Caco-2 (cell line): ENCODE measurements around the gene SLC12A7. TPM values are rescaled to one million over a fixed set of nuclear protein-coding genes. Genes with fewer than 3 reads are reported as not detected.

Experiments used
- BruUV-seq: library from RNA; stranded (reverse); fragments of 400-500 nt; replicated peaks from 2 replicates; lab custom pipeline; 2021; lab: Mats Ljungman, UMichigan
- CTCF ChIA-PET: fragments of 300-600 bp; sonication (Branson Sonifier 250); formaldehyde crosslinking; loops from one replicate; lab custom pipeline; 2022; ENCODE audit warnings: antibody characterized with exemption; lab: Charles Lee
- POLR2A ChIA-PET: fragments of 300-600 bp; sonication (Branson Sonifier 250); formaldehyde crosslinking; loops from one replicate; lab custom pipeline; 2022; ENCODE audit warnings: antibody characterized with exemption; lab: Charles Lee
- DNase-seq, 2 experiments: peaks; one replicate each; pipeline versions ENCODE4 v3.0.0 to v3.0.0-alpha.2; 2020 to 2022
- H3K27me3 ChIP-seq: replicated peaks from 2 replicates; pipeline ENCODE4 v1.6.0; 2011; ENCODE audit warnings: low read length; ENCODE audit not compliant: control insufficient read depth, insufficient read depth
- H3K36me3 ChIP-seq: 2 replicates; pipeline ENCODE4 v1.5.1; 2011; ENCODE audit warnings: low read length; ENCODE audit not compliant: control insufficient read depth, insufficient read depth
- H3K4me1 ChIP-seq: fragments of 250-450 bp; sonication (Bioruptor Pico); 2 replicates; pipeline ENCODE4 v1.5.1; 2020; ENCODE audit warnings: mild to moderate bottlenecking
- H3K4me3 ChIP-seq: 2 replicates; pipeline ENCODE4 v1.5.1; 2011; ENCODE audit warnings: low read depth, mild to moderate bottlenecking, control low read depth, low read length
- H3K9me3 ChIP-seq: fragments of 250-450 bp; sonication (Bioruptor Pico); 2 replicates; pipeline ENCODE4 v1.5.1; 2020; ENCODE audit warnings: mild to moderate bottlenecking, moderate library complexity
- H3K27ac Mint-ChIP-seq: one replicate; pipeline ENCODE4 v1.8.0; 2022; ENCODE audit warnings: mixed read lengths; ENCODE audit not compliant: unreplicated experiment
- H3K27me3 Mint-ChIP-seq: one replicate; pipeline ENCODE4 v1.8.0; 2022; ENCODE audit warnings: mixed read lengths; ENCODE audit not compliant: insufficient read depth, unreplicated experiment
- H3K36me3 Mint-ChIP-seq: one replicate; pipeline ENCODE4 v1.8.0; 2022; ENCODE audit warnings: mild to moderate bottlenecking, mixed read lengths; ENCODE audit not compliant: insufficient read depth, unreplicated experiment
- H3K4me1 Mint-ChIP-seq: one replicate; pipeline ENCODE4 v1.8.0; 2022; ENCODE audit warnings: low read depth, mixed read lengths; ENCODE audit not compliant: unreplicated experiment
- H3K4me3 Mint-ChIP-seq: one replicate; pipeline ENCODE4 v1.8.0; 2022; ENCODE audit warnings: mild to moderate bottlenecking, moderate library complexity, mixed read lengths; ENCODE audit not compliant: unreplicated experiment
- H3K9me3 Mint-ChIP-seq: one replicate; pipeline ENCODE4 v1.8.0; 2022; ENCODE audit warnings: mixed read lengths; ENCODE audit not compliant: unreplicated experiment
- CTCF ChIP-seq, 2 experiments: fragments of 200-600 bp in 1 of 2; IDR thresholded peaks; 1 replicate in 1 of 2; 2 replicates in 1 of 2; pipeline versions ENCODE4 v1.5.1 to v1.8.0; 2011 to 2022; ENCODE audit warnings: antibody characterized with exemption in 1 of 2, control low read depth in 1 of 2, inconsistent platforms in 1 of 2, low read depth in 1 of 2, low read length in 1 of 2, mild to moderate bottlenecking in 1 of 2, moderate library complexity in 1 of 2; ENCODE audit not compliant: insufficient read depth in 1 of 2, severe bottlenecking in 1 of 2, unreplicated experiment in 1 of 2
- intact Hi-C: fragments of 100-400 bp; cut with micrococcal nuclease; formaldehyde crosslinking; loops from one replicate; pipeline ENCODE4 v1.10.0; 2022; ENCODE audit not compliant: unreplicated experiment
- total RNA-seq: library from RNA; stranded (reverse); gene quantifications from 2 replicates; pipeline ENCODE4 v1.2.3, GENCODE V29; 2022

Gene SLC12A7
- total RNA-seq, 1 experiment from 2014 or later, result 41.7 TPM

- H3K27me3 ChIP-seq, result no peaks in the 10 kb centered on the region
- H3K27ac Mint-ChIP-seq, result no peak overlapping the region
- no peak for TF ChIP-seq CTCF (IDR thresholded peaks at IDR 0.05; ENCODE audit: insufficient read depth in 1 of 2, low read depth in 1 of 2, low read length in 1 of 2, severe bottlenecking in 1 of 2, unreplicated experiment in 1 of 2)
Measured at GRCh38 chr5:1089146-1089545, 22.7 kb downstream of the SLC12A7 start.

DNA sequence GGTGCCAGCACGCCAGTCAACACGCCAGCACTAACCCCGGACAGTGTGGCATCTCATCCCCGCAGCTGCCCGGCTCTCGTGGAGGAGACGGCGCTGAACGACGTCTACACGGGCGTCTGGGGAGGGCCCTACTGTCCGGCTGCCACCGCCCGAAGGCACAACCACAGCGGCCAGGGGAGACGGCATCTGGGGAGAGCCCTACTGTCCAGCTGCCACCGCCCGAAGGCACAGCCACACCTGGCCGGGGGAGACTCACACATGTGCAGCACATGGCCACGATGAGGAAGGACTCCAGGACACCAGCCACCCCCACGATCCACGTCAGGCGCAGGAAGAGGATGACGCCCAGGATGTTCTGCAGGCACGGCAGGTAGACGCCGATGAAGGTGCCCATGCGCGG lies 23.1 kb downstream of the SLC12A7 start:
- no peak overlapping the region for H3K4me3 ChIP-seq
- no TSS peak for BruUV-seq
- no peaks in the 10 kb centered on the region for H3K9me3 ChIP-seq
- Mint-ChIP-seq H3K27me3 (no peaks in the 10 kb centered on the region), H3K36me3 (peaks cover 13% of the 10 kb centered on the region), H3K4me3 (no peak overlapping the region), H3K9me3 (no peaks in the 10 kb centered on the region), H3K27ac (no peak overlapping the region), H3K4me1 (no peaks in the 10 kb centered on the region)
- ChIA-PET POLR2A (no interaction called here), CTCF (no interaction called here)
- no peaks in the 10 kb centered on the region for H3K4me1 ChIP-seq
- no peak for DNase-seq
- H3K27me3 ChIP-seq, result no peaks in the 10 kb centered on the region
- TF ChIP-seq CTCF (IDR thresholded peaks at IDR 0.05; ENCODE audit: insufficient read depth in 1 of 2, low read depth in 1 of 2, low read length in 1 of 2, severe bottlenecking in 1 of 2, unreplicated experiment in 1 of 2), result no peak
- peaks cover 1% of the 10 kb centered on the region for H3K36me3 ChIP-seq
- intact Hi-C loops, result no loop called here

More at GRCh38 chr5:1089146-1089545, 22.7 kb downstream of the SLC12A7 start:
- Mint-ChIP-seq H3K36me3 (peaks cover 13% of the 10 kb centered on the region), H3K4me3 (no peak overlapping the region), H3K27me3 (no peaks in the 10 kb centered on the region), H3K4me1 (no peaks in the 10 kb centered on the region), H3K9me3 (no peaks in the 10 kb centered on the region)
- H3K4me1 ChIP-seq, result no peaks in the 10 kb centered on the region
- intact Hi-C loops, result no loop called here
- ChIA-PET POLR2A (no interaction called here), CTCF (no interaction called here)
- DNase-seq, result no peak
- no TSS peak for BruUV-seq
- no peak overlapping the region for H3K4me3 ChIP-seq
- H3K9me3 ChIP-seq, result no peaks in the 10 kb centered on the region
- H3K36me3 ChIP-seq, result peaks cover 1% of the 10 kb centered on the region

- H3K4me1 ChIP-seq, result no peaks in the 10 kb centered on the region
- POLR2A ChIA-PET, result no interaction called here
- DNase-seq, result no peak
- TF ChIP-seq CTCF (IDR thresholded peaks at IDR 0.05; ENCODE audit: insufficient read depth in 1 of 2, low read depth in 1 of 2, low read length in 1 of 2, severe bottlenecking in 1 of 2, unreplicated experiment in 1 of 2), result no peak
- CTCF ChIA-PET, result no interaction called here
- H3K27me3 ChIP-seq, result no peaks in the 10 kb centered on the region
- Mint-ChIP-seq H3K27ac (no peak overlapping the region), H3K4me3 (no peak overlapping the region), H3K9me3 (no peaks in the 10 kb centered on the region), H3K36me3 (peaks cover 11% of the 10 kb centered on the region), H3K27me3 (no peaks in the 10 kb centered on the region), H3K4me1 (no peaks in the 10 kb centered on the region)
- no TSS peak for BruUV-seq
- H3K36me3 ChIP-seq, result peaks cover 1% of the 10 kb centered on the region
- no peaks in the 10 kb centered on the region for H3K9me3 ChIP-seq
- intact Hi-C loops, result no loop called here
- H3K4me3 ChIP-seq, result no peak overlapping the region
Measured at GRCh38 chr5:1088031-1088430, 23.8 kb downstream of the SLC12A7 start.
